Kidney (tissue), 14 donors: ENCODE data around the gene NKRF. TPM values are rescaled to one million over a fixed set of nuclear protein-coding genes. Genes with fewer than 3 reads are reported as not detected.

ENCODE experiments used
- DNase-seq, 5 donors: peaks; one replicate each; pipeline ENCODE4 v3.0.0-alpha.2; 2013 to 2020
- FAIRE-seq: peaks from 2 replicates; lab custom pipeline; 2012; peaks lifted over from hg19 to GRCh38; lab: Jason Lieb, UNC
- H3K27ac ChIP-seq, 2 donors: one replicate each; pipeline ENCODE4 v1.7.0; 2013; ENCODE audit warnings: low read depth in 2 of 2, low read length in 2 of 2, inconsistent platforms in 1 of 2
- H3K27me3 ChIP-seq: one replicate; pipeline ENCODE4 v1.7.1; 2013; ENCODE audit warnings: low read length, inconsistent platforms; ENCODE audit not compliant: control insufficient read depth, insufficient read depth
- H3K36me3 ChIP-seq, 3 donors: one replicate each; pipeline versions ENCODE4 v1.7.0 to v1.7.1; 2013; ENCODE audit warnings: low read length in 3 of 3, control low read depth in 1 of 3, inconsistent platforms in 1 of 3; ENCODE audit not compliant: insufficient read depth in 3 of 3, control insufficient read depth in 2 of 3
- H3K4me1 ChIP-seq, 3 donors: one replicate each; pipeline versions ENCODE4 v1.7.0 to v1.7.1; 2013; ENCODE audit warnings: low read length in 3 of 3, inconsistent platforms in 1 of 3, low read depth in 1 of 3; ENCODE audit not compliant: control insufficient read depth in 2 of 3, insufficient read depth in 2 of 3
- H3K4me3 ChIP-seq, 3 donors: one replicate each; pipeline versions ENCODE4 v1.7.0 to v1.8.1; 2013; ENCODE audit warnings: low read length in 3 of 3, control low read depth in 1 of 3, inconsistent platforms in 1 of 3
- H3K9ac ChIP-seq, 3 donors: one replicate each; pipeline versions ENCODE4 v1.7.0 to v1.7.1; 2013; ENCODE audit warnings: low read length in 3 of 3, control low read depth in 1 of 3, inconsistent platforms in 1 of 3
- H3K9me3 ChIP-seq, 3 donors: one replicate each; pipeline versions ENCODE4 v1.7.0 to v1.7.1; 2013; ENCODE audit warnings: low read length in 3 of 3, control low read depth in 1 of 3, inconsistent platforms in 1 of 3; ENCODE audit not compliant: control insufficient read depth in 2 of 3, insufficient read depth in 1 of 3
- intact Hi-C: fragments of 100-400 bp; cut with DNase I; formaldehyde crosslinking; loops from one replicate; pipeline ENCODE4 v1.11.1; 2022
- polyA plus RNA-seq: library from polyadenylated mRNA; stranded (reverse); fragments of 350-450 nt; fragmentation: Illumina TruSeq; extraction: RNeasy Lipid Tissue Mini Kit (QIAGEN cat#74804); gene quantifications from one replicate; pipeline ENCODE4 v1.2.3, GENCODE V29; 2014; ENCODE audit warnings: low read depth, low replicate concordance; ENCODE audit not compliant: insufficient read depth
- total RNA-seq: library from RNA; stranded (reverse); fragmentation: NEBNext Ultra II Directional; extraction: Animal tissue kit (Norgen Biotek cat#: 25700); gene quantifications from one replicate; pipeline ENCODE4 v1.2.1, GENCODE V29; 2021
- TF ChIP-seq, protein P1 (sequence below): IDR thresholded peaks from 3 replicates; pipeline ENCODE4 v1.5.1; 2012; ENCODE audit warnings: mild to moderate bottlenecking, moderate library complexity, borderline replicate concordance; ENCODE audit not compliant: insufficient read depth; ENCODE audit errors: extremely low read depth
- donor health status: control.
- donor health status: control.
- donor health status: control.
- donor health status: control.
- donor health status: control.
- donor health status: DM: yes; HTN: yes; CAD: no.
- donor health status: Normal renal cell carcinoma (clear cell type).

Gene NKRF
- total and polyA plus RNA-seq, 2 donors from 2014 or later = 5.7 to 9.0 TPM

DNA sequence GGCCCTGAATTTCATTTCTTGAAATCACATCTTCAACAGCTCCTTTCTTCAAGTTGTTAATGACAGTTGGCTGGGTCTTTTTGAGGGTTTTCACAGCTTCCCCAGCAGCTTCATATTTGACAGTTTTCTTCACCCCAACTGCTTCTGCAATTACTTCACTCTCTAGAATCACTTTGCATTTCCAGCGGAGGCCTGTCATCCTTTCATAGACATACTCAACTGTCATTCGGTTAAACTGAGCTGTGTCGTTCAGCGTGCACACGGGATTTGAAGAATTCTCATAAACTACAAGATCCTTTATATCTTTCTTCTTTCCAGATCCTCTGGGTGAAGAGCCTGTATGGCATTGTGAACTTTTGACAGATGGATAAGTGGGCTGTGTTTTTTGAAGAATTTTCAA, 16.4 kb downstream of the NKRF start:
- FAIRE-seq (no peak), DNase-seq (no peak)
- H3K9me3 ChIP-seq = no peaks in the 10 kb centered on the region
- no peak overlapping the region for H3K4me3 ChIP-seq
- intact Hi-C loops = no loop called here
- no peaks in the 10 kb centered on the region for H3K4me1 ChIP-seq
- H3K27me3 ChIP-seq = no peaks in the 10 kb centered on the region
- H3K36me3 ChIP-seq = peaks cover 0 to 4% (median 0%) of the 10 kb centered on the region in 3 donors
- TF ChIP-seq, protein P1, sequence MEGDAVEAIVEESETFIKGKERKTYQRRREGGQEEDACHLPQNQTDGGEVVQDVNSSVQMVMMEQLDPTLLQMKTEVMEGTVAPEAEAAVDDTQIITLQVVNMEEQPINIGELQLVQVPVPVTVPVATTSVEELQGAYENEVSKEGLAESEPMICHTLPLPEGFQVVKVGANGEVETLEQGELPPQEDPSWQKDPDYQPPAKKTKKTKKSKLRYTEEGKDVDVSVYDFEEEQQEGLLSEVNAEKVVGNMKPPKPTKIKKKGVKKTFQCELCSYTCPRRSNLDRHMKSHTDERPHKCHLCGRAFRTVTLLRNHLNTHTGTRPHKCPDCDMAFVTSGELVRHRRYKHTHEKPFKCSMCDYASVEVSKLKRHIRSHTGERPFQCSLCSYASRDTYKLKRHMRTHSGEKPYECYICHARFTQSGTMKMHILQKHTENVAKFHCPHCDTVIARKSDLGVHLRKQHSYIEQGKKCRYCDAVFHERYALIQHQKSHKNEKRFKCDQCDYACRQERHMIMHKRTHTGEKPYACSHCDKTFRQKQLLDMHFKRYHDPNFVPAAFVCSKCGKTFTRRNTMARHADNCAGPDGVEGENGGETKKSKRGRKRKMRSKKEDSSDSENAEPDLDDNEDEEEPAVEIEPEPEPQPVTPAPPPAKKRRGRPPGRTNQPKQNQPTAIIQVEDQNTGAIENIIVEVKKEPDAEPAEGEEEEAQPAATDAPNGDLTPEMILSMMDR = no peak
- no peak overlapping the region for H3K27ac ChIP-seq
- no peak overlapping the region for H3K9ac ChIP-seq

DNA sequence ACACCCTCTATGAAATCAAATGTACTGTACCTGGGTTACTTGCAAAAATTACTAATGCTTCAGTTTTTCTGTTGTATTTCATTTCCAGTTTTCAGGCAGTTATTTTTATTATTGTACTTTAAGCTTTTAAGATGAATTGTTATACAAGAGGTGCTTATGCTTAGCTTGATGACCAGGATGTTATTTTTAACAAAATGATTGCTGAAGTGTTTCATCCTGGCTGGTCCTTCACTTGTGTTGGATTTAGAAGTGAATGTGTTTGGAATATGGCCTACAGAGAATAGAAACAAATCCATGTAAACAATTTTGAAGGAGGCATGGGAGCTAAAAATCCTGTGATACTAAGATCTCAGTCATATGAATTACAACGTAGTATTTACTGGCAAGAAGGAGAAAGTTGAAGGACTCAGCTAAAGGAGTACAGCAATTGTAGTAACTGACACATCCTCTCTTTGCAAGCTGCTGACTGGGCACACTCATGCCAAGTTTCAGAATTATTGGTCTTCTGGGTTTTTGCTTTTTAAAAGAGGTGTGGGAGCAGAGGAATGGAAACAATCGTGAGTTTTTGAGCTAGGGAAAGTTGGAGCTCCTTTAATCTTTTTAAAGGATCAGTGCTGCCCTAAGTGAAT, 22.7 kb downstream of the NKRF start:
- no peak for FAIRE-seq

DNA sequence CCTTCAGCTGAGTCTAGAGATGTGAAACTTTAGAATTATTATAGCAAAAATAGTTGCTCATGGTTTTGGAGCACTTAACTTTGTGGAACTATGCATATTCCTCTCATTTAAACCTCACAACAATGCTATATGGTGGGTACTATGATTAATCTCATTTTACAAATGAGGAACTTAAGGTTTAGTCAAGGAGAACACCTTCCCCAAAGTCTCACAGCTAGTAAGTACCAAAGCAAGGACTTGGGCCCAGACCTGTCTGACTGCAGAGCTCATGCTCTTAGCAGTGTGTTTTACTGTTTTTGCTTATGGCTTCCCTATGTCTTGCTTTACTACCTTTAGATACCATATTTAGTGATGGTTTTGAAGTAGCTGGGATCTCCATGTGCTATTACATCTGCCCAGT, 26.8 kb downstream of the NKRF start:
- H3K36me3 ChIP-seq = no peaks in the 10 kb centered on the region
- H3K4me1 ChIP-seq = no peaks in the 10 kb centered on the region
- no peaks in the 10 kb centered on the region for H3K9me3 ChIP-seq
- TF ChIP-seq, protein P1 = no peak
- H3K9ac ChIP-seq = no peak overlapping the region
- DNase-seq (no peak), FAIRE-seq (no peak)
- intact Hi-C loops = no loop called here
- H3K27ac ChIP-seq = no peak overlapping the region
- no peaks in the 10 kb centered on the region for H3K27me3 ChIP-seq
- no peak overlapping the region for H3K4me3 ChIP-seq

More for the DNA sequence above, 22.7 kb downstream of the NKRF start:
- Histone ChIP-seq H3K9me3 (no peaks in the 10 kb centered on the region), H3K4me3 (no peak overlapping the region), H3K27me3 (no peaks in the 10 kb centered on the region), H3K9ac (no peak overlapping the region), H3K27ac (no peak overlapping the region), H3K4me1 (no peaks in the 10 kb centered on the region), H3K36me3 (no peaks in the 10 kb centered on the region)
- TF ChIP-seq, protein P1 = no peak
- no peak for DNase-seq
- intact Hi-C loops = no loop called here
